GM19193 (cell line): ENCODE results near the gene NOS3.

ENCODE experiments used
- POLR2A ChIP-seq: IDR thresholded peaks from 4 replicates; pipeline ENCODE4 v1.6.1; 2011; ENCODE audit not compliant: insufficient read depth, insufficient read length; ENCODE audit errors: extremely low read depth

Gene NOS3

DNA sequence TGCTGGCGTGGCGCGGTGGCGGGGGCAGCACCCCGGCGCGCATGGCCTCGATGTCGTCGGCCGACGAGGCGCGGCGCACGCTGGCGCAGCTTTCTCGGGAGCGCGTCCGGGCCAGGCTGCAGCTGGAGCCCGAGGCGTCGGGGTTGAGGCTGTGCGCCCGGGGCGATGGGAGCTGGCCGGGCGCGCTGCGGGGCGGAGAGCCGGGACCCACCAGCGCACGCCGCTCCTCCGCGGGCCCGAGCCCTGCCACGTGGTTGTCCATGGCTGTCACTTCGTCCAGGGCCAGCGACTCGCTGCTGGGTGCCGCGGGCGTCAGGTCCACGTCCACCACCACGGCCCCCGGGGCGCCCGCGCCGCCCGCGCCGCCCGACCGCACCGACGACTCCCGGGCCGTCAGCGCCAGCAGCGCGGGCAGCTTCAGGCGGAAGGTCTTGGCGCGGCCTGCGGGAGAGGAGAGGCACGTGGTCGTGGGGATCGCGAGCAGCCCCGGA lies 32.7 kb upstream of the NOS3 start:
- TF ChIP-seq POLR2A: no peak

DNA sequence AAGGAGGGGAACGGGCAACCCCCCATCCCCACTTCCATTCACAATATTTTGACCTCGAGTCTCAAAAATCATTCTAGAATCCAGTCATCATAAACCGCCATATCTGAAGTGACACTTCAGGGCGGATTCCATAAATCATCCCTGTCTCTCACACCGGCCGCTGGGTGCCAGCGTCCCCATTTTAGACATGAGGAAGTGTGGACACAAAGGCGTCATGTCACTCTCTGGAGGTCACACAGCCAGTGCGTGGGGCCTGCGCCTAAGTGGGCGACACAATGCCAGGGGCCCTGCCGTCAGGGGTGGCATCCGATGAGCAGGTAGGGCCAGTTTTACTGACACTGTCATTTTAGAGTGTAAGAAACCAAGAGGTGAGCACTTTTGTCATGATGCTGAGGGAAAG lies 32.2 kb upstream of the NOS3 start:
- TF ChIP-seq POLR2A: no peak

DNA sequence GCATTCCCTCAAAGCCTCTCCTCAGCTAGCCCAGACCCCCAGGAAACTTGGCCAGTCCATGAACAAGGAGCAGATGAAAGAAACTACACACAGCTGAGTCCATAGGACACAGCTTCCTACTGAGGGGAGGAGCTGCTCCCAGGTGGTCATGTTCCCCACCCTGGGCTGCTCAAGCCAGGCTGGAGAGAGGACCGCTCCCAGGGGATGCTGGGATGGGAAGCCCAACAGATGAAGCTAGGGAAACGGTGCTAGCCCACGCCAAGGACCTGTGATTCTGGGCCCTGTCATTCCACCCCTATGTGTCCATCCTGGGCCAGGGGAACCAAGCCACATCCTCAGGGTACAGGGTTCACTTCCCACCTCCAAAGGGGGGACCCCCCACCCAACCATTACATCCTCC lies 31.7 kb upstream of the NOS3 start:
- TF ChIP-seq POLR2A: no peak

DNA sequence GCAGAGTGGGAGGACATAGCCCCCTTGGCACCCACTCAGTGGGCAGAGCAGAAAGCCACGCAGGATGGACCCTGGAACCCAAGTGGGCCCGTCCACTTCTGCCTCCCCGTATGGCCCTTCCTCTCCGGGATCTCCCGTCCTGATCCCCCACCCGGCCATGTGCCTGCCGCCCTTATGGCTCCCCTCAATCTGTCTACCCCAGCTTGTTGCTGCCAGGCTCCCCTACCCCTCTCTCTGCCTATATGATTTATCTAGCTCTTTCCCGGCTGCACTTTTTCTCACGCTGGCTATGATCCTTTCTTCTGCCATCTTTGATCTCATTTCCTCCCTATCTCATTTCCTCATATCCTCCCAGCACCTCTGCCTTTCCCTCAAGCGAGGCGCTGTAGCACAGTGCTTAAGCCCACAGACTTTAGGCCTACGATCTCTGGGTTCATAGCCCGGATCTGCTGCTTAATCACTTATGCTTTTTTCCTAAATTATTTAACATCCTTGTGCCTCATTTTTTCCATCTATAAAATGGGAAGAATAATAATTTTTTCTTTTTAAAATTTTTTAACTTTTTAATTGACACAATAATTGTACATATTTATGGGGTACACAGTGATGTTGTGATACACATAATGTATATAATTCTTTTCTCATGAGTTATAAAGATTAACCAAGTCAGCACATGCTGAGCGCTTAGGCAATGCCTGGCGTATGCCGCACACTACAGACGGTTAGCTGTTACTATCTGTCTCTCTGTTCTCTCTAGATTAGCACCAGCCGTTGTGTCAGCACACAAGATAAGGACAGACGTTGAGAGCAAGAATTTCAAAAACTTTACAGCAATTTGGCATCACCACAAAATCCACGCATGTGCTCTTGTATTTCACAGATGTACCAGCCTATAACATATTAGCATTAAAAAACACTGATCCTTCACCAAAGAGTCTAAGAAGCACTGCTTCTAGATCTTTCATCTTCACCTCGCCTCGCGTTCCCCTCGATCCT lies 30.8 kb upstream of the NOS3 start:
- TF ChIP-seq POLR2A: no peak

GRCh38 chr7:150961510-150962289 lies 29.1 kb upstream of the NOS3 start:
- no peak for TF ChIP-seq POLR2A

DNA sequence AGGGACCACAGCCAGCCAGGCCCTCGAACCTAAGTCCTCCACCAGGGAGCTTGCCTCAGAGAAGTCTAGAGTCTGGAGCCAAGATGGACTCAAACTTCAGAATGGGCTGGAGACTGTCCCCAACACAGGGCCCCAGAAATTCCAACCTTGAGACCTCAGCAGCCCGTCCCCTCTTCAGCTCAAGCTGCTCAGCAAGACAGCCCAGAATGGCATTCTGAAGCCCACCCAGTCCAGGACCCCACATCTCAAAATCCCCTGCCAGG lies 28.6 kb upstream of the NOS3 start:
- TF ChIP-seq POLR2A: no peak

DNA sequence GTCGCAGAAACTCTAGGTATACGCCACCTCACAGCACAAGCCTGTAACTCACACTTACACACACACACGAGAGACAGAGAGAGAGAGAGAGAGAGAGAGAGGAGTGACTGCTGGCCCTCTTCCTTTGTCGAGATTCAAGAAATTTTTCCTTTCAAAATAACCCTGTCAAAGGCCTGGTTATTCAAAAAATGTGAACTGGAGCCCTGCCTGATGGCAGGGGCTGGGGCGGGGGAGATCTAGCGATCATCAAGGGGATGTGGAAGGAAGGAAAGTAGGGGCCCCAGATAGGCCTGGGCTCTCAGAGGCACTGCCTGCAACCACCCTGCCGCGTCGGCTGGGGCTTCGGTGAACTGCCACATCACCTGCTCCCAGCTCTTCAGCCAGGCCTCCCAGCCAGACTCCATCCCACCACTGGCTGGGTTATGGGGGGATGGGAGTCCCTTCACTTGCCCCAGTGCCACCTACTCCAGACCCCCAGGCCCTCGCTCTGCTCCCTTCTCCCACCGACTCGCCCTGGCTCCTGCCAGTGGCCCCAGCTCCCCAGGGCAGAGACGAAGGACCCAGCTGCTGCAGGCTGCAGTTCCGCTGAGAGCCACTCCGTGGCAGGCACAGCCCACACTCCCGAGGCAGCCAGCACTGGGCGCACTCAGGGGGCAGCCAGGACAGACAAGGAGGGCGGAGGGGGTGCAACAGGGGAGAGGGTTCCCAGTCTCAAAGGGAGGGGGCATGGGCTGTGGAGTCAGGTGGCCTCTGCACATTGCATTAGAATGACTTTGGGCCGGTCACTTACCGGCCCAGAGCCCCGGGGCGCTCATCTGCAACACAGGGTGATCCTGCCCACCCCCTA lies 28.0 kb upstream of the NOS3 start:
- TF ChIP-seq POLR2A: no peak

GRCh38 chr7:150963707-150964559 lies 26.9 kb upstream of the NOS3 start:
- no peak for TF ChIP-seq POLR2A

- no peak for TF ChIP-seq POLR2A
These were observed 26.2 kb upstream of the NOS3 start for GRCh38 chr7:150964593-150965111.

DNA sequence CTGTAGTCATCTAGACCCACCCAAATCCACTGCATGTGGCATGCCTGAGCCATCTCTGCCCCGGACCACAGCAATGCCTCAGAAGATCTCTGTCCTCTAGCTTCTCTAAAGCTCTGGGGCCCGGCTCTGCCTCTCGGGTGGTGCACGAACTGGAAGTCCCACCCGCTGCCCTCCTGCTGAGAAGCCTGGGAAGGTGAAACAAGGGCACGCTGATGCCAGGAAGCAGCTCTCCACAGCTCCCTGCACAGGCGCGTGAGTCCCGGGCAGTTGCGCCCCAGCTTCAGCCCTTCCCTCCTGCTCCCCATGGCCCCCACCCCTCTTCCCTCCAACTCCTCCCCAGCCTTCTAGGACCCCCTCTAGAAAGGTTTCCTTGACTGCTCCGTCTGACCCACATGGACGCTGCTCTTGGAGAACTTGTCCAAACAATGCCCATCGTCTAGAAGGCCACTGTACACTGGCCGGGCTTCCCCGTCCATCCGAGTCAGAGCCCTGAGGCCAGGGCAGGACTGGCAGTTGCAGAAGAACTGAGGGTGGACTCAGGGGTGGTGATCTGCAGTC lies 25.5 kb upstream of the NOS3 start:
- no peak for TF ChIP-seq POLR2A

DNA sequence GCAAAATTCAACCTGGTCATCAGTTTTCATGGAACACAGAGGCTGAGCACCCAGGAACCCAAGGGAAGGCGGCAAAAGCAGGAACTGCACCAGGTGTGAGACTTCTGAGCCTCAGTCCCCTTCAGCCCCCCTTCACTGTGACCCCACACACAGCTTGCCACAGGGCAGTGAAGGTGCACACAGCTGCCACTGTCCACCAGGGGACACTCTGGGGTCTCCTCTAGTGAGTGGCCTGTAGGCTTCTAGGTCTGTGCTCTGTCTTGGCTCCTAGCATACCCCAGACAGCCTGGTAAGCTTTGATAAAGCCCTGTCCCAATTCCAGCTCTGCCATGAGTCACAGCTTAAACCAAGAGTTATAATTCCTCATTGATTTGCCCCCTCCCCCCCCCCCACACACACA lies 24.8 kb upstream of the NOS3 start:
- no peak for TF ChIP-seq POLR2A

DNA sequence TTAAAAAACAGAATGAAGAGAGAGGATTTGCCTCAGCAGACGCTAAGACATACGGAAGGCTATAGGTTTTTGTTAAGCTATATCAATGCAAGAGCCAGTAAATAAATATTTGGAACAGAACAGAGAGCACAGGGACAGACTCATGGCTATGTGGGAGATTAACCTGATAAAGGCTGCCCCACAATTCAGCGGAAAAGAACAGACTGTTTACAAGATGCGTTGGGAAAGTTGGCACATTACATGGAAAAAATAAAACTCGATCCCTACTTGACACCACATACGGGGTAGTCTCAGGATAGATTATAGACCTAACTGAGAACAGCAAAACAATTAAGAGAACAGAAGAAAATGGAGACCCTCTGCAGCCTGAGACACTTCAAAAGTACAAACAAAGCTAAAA lies 23.5 kb upstream of the NOS3 start:
- no peak for TF ChIP-seq POLR2A

DNA sequence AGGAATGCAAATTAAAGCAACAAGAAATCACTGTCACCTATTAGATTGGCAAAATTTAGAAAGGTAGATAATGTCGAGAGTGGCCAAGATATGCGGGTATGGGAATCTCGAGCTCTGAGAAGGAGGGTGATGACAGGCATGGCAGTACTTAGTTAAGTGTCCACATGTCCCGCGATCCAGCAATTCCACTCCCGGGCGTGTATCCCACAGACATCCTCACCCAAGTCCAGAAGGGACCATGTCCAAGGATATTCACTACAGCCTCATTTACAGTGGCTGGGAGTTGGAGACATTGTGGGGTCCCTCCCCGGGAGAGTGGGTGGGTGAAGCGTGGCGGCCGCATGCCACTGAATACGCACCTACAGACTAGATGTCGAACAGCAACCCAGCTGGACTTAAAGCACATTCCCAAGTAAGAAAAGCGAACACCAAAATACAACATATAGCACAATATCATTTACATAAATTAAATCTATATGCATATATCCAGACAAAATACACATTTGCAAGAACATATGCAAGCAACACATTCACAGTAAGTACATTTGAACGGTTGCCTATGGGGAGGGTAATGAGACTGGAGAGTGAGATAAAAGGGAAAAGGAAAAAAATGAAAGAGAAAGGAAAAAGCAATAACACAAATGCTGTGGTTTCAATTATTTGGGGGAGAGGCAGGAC lies 22.6 kb upstream of the NOS3 start:
- no peak for TF ChIP-seq POLR2A

GRCh38 chr7:150968734-150969372 lies 22.0 kb upstream of the NOS3 start:
- no peak for TF ChIP-seq POLR2A
